B cell (primary cell): ENCODE results near the gene SLC15A3. TPM values are rescaled to one million over a fixed set of nuclear protein-coding genes. Genes with fewer than 3 reads are reported as not detected.
A peak's percentile ranks its signal among the peaks of the same experiment; 100 is the strongest.

Experiments used
- ATAC-seq: fragments of 200-7000 bp; cut with Tn5 transposase; one replicate; pipeline ENCODE4 v1.10.0; 2021; ENCODE audit warnings: low read depth, mild to moderate bottlenecking, moderate number of reproducible peaks, moderate library complexity
- CTCF ChIA-PET: fragments of 350-600 bp; sonication (Branson Sonifier 250); formaldehyde crosslinking; loops from one replicate; lab custom pipeline; 2021; ENCODE audit warnings: antibody characterized with exemption, inconsistent platforms; lab: Charles Lee
- POLR2A ChIA-PET: fragments of 350-600 bp; sonication (Branson Sonifier 250); formaldehyde crosslinking; loops from one replicate; lab custom pipeline; 2021; ENCODE audit warnings: antibody characterized with exemption; lab: Charles Lee
- DNase-seq: peaks from one replicate; pipeline ENCODE4 v3.0.0; 2013
- H2AFZ ChIP-seq: 2 replicates; pipeline ENCODE4 v1.6.1; 2012; ENCODE audit warnings: mild to moderate bottlenecking, low read depth, low read length; ENCODE audit not compliant: insufficient read depth, poor library complexity, severe bottlenecking
- H3K27ac ChIP-seq, 2 donors: 1 replicate in 1 of 2; 2 replicates in 1 of 2; pipeline ENCODE4 v1.5.1; 2012 to 2013; ENCODE audit warnings: low read length in 2 of 2, mild to moderate bottlenecking in 2 of 2, moderate library complexity in 1 of 2
- H3K27me3 ChIP-seq, 4 experiments: fragments of 200-600 bp in 1 of 4; sonication (generic) in 1 of 4; replicated peaks in 1 of 4; 1 replicate in 2 of 4; 2 replicates in 2 of 4; pipeline versions ENCODE4 v1.6.1 to v1.7.0; 2013 to 2016; ENCODE audit warnings: low read length in 3 of 4, mild to moderate bottlenecking in 2 of 4, mixed read lengths in 1 of 4, moderate library complexity in 1 of 4; ENCODE audit not compliant: insufficient read depth in 4 of 4, control insufficient read depth in 3 of 4; ENCODE audit errors: control extremely low read depth in 1 of 4
- H3K36me3 ChIP-seq, 2 experiments: replicated peaks in 1 of 2; 1 replicate in 1 of 2; 2 replicates in 1 of 2; pipeline versions ENCODE4 v1.6.1 to v1.7.1; 2013; ENCODE audit warnings: low read length in 1 of 2; ENCODE audit not compliant: insufficient read depth in 2 of 2, control insufficient read depth in 1 of 2; ENCODE audit errors: control extremely low read depth in 1 of 2, extremely low read depth in 1 of 2
- H3K4me1 ChIP-seq, 2 donors: fragments of 200-600 bp in 1 of 2; sonication (generic) in 1 of 2; 1 replicate in 1 of 2; 2 replicates in 1 of 2; pipeline versions ENCODE4 v1.5.1 to v1.6.1; 2013 to 2017; ENCODE audit warnings: low read length in 2 of 2; ENCODE audit not compliant: control insufficient read depth in 2 of 2, insufficient read depth in 2 of 2
- H3K4me2 ChIP-seq: replicated peaks from 2 replicates; pipeline ENCODE3; 2012; ENCODE audit warnings: mild to moderate bottlenecking, low read depth, low read length; ENCODE audit not compliant: poor library complexity, severe bottlenecking
- H3K4me3 ChIP-seq, 5 experiments: fragments of 200-600 bp in 1 of 5; sonication (generic) in 1 of 5; 1 replicate in 3 of 5; 2 replicates in 2 of 5; pipeline versions ENCODE4 v1.5.1 to v1.7.0; 2011 to 2016; ENCODE audit warnings: low read length in 4 of 5, mild to moderate bottlenecking in 4 of 5, low read depth in 2 of 5, control low read depth in 1 of 5, moderate library complexity in 1 of 5; ENCODE audit not compliant: insufficient read depth in 1 of 5; ENCODE audit errors: control extremely low read depth in 1 of 5, extremely low read depth in 1 of 5
- H3K79me2 ChIP-seq: fragments of 200-600 bp; sonication (generic); one replicate; pipeline ENCODE4 v1.6.0; 2016; ENCODE audit warnings: low read length; ENCODE audit not compliant: control insufficient read depth, insufficient read depth
- H3K9ac ChIP-seq: fragments of 200-600 bp; sonication (generic); 2 replicates; pipeline ENCODE4 v1.6.1; 2017; ENCODE audit warnings: mild to moderate bottlenecking, low read length, moderate library complexity
- H3K9me3 ChIP-seq, 3 donors: one replicate each; pipeline versions ENCODE4 v1.6.1 to v1.7.1; 2013; ENCODE audit warnings: low read length in 2 of 3; ENCODE audit not compliant: control insufficient read depth in 2 of 3, insufficient read depth in 1 of 3; ENCODE audit errors: control extremely low read depth in 1 of 3
- H4K20me1 ChIP-seq: 2 replicates; pipeline ENCODE4 v1.6.0; 2012; ENCODE audit warnings: mild to moderate bottlenecking, low read length; ENCODE audit not compliant: insufficient read depth, control insufficient read depth, poor library complexity, severe bottlenecking
- H3K27ac Mint-ChIP-seq: one replicate; pipeline ENCODE4 v1.8.0; 2021; ENCODE audit warnings: mixed read lengths
- H3K27me3 Mint-ChIP-seq: one replicate; pipeline ENCODE4 v1.8.0; 2021; ENCODE audit warnings: mixed read lengths
- H3K4me1 Mint-ChIP-seq: one replicate; pipeline ENCODE4 v1.8.0; 2021; ENCODE audit warnings: mixed read lengths
- H3K4me3 Mint-ChIP-seq: one replicate; pipeline ENCODE4 v1.8.0; 2021; ENCODE audit warnings: mixed read lengths
- H3K9me3 Mint-ChIP-seq: one replicate; pipeline ENCODE4 v1.8.0; 2022; ENCODE audit warnings: mixed read lengths; ENCODE audit not compliant: insufficient read depth
- CTCF ChIP-seq: fragments of 200-600 bp; IDR thresholded peaks from one replicate; pipeline ENCODE4 v1.8.0; 2022; ENCODE audit warnings: antibody characterized with exemption, mild to moderate bottlenecking
- EZH2 ChIP-seq: IDR thresholded peaks from 2 replicates; pipeline ENCODE4 v1.6.1; 2012; ENCODE audit warnings: borderline replicate concordance, low read depth, mild to moderate bottlenecking, moderate library complexity, low read length; ENCODE audit not compliant: insufficient read depth, poor library complexity, severe bottlenecking
- WGBS: methylation state at CpG from one replicate; pipeline ENCODE4 v1.1.5; 2013; ENCODE audit warnings: missing lambda C conversion rate; ENCODE audit not compliant: insufficient coverage; 5-methylcytosine and 5-hydroxymethylcytosine counted together
- intact Hi-C: fragments of 100-400 bp; cut with micrococcal nuclease; formaldehyde crosslinking; loops from one replicate; pipeline ENCODE4 v1.10.0; 2022
- polyA plus RNA-seq: library from polyadenylated mRNA; depleted of rRNA; stranded (reverse); fragments of >200 nt; gene quantifications from 2 replicates; pipeline ENCODE4 v1.2.3, GENCODE V29; 2012
- total RNA-seq, 2 donors: library from RNA; stranded (reverse); fragments of 120-200 nt in 1 of 2; gene quantifications; 1 replicate in 1 of 2; 2 replicates in 1 of 2; pipeline versions ENCODE4 v1.2.3 to v1.2.4, GENCODE V29; 2013 to 2022

Gene SLC15A3
- total and polyA plus RNA-seq, 2 donors (not counting 1 experiment from before 2014, with no cell fraction given) = 61.5 to 91.4 TPM

DNA sequence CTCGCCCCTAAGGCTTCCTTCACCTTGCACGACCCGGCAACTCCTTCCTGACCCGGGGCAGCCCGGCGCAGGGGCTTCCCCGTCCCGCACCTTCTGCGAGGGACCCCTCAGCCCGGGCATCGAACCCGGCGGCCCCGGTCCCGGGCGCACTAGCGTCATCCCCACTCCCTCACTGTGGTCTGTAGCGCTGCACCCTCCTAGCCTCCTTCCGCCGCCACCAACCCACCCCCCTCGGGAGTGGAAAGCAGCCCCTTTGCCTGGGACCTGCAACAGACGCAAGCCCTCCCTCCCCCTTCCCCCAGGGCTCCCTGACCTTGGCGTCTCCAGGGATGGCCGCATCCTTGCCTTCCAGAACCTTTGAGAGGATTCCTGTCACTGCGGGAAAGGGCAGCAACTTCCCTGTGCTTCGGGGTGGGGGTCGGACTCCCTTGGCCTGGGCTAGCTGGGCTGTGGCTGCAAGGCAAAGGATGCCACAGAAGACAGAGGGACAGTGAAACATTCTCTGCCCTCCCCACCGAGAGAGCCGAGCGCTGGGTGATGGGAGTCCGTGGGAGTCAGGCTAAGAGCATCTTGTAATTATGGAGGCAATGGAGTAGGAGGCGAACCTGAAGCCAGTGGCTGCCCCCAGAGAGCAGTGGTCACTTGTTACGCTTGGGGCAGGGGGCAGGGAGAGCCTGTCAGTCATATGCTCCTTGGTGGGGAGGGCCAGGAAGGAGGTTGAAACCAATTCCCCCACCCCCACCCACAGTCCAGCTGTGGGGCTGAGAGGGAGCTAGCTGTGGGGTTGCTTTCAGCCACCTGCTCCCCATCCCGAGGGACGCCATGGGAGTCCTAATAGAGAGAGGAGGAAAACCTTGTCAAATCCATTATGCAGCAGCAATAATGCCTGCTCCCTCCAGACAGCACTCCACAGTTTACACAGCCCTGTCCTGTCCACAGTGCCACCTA is 26.8 kb downstream of the SLC15A3 start:
- ChIA-PET POLR2A (no interaction called here), CTCF (interaction anchor here (1.0 to 5.6 kb wide), 2 partner anchors 10 to 27 kb away, joined by 3 to 26 read pairs; partner anchors contain the start of gene TMEM109)
- peaks cover 0 to 30% (median 7%) of the 10 kb centered on the region in 4 experiments for H3K27me3 ChIP-seq
- H3K9me3 Mint-ChIP-seq = no peaks in the 10 kb centered on the region
- peak overlapping the region; percentile 82 for H3K4me3 Mint-ChIP-seq
- intact Hi-C loops = no loop called here
- H3K9ac ChIP-seq = peak overlapping the region; percentile 67
- no peak overlapping the region for H3K27ac ChIP-seq
- H3K4me2 ChIP-seq = peak overlapping the region; percentile 94
- H3K4me1 ChIP-seq = peaks cover 24 to 34% of the 10 kb centered on the region in 2 donors
- DNase-seq (no peak), ATAC-seq (peak; percentile 37)
- peaks cover 0 to 29% of the 10 kb centered on the region in 2 experiments for H3K36me3 ChIP-seq
- H3K27me3 Mint-ChIP-seq = peaks cover 7% of the 10 kb centered on the region
- H4K20me1 ChIP-seq = peaks cover 40% of the 10 kb centered on the region
- peaks cover 10% of the 10 kb centered on the region for H3K79me2 ChIP-seq
- H3K4me3 ChIP-seq = peak overlapping the region in 4 of 5 experiments; percentile 40 to 69 (median 56)
- H3K27ac Mint-ChIP-seq = no peak overlapping the region
- TF ChIP-seq CTCF (no peak), EZH2 (peak; percentile 84)
- peaks cover 0 to 4% (median 0%) of the 10 kb centered on the region in 3 donors for H3K9me3 ChIP-seq
- H2AFZ ChIP-seq = peak overlapping the region; percentile 63
- peaks cover 33% of the 10 kb centered on the region for H3K4me1 Mint-ChIP-seq
- 4% methylated on average over 33 of the region's 35 CpGs for WGBS
